22Rv1 (cell line): Measurements from ENCODE around the gene C1orf115.

ENCODE experiments used
- ZFX ChIP-seq: fragments of 450-650 bp; IDR thresholded peaks from 2 replicates; pipeline ENCODE4 v1.6.1; 2017; ENCODE audit warnings: antibody characterized with exemption, borderline replicate concordance
- TF ChIP-seq, protein P1 (sequence below): fragments of 450-650 bp; IDR thresholded peaks from 2 replicates; pipeline ENCODE4 v1.5.1; 2017; ENCODE audit warnings: mild to moderate bottlenecking

DNA sequence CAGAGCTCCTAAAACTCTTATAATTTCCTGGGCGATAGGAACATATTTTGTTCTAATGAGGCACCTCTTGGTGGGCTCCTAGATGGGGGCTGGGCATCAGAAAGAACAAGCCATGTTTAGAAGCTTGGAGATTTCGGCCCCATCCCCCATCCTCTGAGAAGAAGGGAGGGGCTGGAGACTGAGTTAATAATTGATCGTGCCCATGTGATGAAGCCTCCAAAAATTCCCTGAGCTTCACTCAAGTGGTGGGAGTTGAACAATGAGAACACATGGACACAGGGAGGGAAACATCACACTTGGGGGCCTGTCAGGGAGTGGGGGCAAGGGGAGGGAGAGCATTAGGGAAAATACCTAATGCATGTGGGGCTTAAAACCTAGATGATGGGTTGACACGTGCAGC is 18.1 kb downstream of the C1orf115 start:
- no peak for TF ChIP-seq ZFX
- TF ChIP-seq, protein P1, sequence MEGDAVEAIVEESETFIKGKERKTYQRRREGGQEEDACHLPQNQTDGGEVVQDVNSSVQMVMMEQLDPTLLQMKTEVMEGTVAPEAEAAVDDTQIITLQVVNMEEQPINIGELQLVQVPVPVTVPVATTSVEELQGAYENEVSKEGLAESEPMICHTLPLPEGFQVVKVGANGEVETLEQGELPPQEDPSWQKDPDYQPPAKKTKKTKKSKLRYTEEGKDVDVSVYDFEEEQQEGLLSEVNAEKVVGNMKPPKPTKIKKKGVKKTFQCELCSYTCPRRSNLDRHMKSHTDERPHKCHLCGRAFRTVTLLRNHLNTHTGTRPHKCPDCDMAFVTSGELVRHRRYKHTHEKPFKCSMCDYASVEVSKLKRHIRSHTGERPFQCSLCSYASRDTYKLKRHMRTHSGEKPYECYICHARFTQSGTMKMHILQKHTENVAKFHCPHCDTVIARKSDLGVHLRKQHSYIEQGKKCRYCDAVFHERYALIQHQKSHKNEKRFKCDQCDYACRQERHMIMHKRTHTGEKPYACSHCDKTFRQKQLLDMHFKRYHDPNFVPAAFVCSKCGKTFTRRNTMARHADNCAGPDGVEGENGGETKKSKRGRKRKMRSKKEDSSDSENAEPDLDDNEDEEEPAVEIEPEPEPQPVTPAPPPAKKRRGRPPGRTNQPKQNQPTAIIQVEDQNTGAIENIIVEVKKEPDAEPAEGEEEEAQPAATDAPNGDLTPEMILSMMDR: no peak
